OCI-LY3 (cell line): ENCODE measurements around the gene AFDN.

Experiments
- EZH2phosphoT487 ChIP-seq: fragments of 200-600 bp; shearing (Covaris generic); IDR thresholded peaks from 2 replicates; pipeline ENCODE4 v1.6.1; 2018; ENCODE audit warnings: antibody characterized with exemption, mixed run types, low read depth
- TF ChIP-seq, protein P1 (sequence below): fragments of 200-600, 300-600 bp; sonication (generic); IDR thresholded peaks from 2 replicates; pipeline ENCODE4 v1.5.1; 2014; ENCODE audit warnings: antibody characterized with exemption, low read length, low read depth

DNA sequence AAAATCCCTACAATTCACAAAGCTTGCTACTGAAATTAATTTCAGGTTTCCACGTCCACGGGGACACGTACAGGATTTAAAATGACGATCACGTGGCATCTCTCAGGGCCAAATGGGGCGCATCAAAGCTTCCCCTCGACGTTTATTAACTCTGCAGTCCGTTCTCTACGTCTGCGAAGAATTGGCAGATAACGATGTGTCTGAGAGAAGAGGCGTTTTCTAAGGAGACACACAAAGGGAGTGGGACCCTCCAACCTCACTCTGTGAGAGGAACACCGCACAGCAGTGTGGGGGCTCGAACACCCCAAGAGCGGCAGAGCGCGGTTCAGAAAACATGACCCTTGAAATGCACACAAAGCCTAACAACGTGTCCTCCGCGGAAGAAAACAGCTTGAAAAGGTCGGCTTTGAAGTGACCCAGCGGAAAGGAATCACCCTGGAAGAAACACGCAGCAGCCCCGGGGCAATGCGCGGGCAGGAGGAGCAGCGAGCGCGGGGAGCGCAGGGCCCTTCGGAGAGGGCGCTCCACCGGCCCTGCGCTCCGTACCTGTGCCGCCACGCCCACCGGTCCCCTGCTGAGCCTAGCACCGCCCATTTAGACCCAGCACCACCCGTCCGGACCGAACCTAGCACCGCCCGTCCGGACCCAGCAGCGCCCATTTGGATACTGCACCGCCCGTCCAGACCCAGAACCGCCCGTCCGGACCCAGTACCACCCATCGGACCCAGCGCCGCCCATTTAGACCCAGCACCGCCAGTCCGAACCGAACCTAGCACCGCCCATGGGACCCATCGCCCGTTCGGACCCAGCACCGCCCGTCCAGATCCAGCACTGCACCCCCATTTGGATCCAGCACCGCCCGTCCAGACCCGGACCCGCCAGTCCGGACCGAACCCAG lies 1.1 kb upstream of the AFDN start:
- TF ChIP-seq, protein P1, sequence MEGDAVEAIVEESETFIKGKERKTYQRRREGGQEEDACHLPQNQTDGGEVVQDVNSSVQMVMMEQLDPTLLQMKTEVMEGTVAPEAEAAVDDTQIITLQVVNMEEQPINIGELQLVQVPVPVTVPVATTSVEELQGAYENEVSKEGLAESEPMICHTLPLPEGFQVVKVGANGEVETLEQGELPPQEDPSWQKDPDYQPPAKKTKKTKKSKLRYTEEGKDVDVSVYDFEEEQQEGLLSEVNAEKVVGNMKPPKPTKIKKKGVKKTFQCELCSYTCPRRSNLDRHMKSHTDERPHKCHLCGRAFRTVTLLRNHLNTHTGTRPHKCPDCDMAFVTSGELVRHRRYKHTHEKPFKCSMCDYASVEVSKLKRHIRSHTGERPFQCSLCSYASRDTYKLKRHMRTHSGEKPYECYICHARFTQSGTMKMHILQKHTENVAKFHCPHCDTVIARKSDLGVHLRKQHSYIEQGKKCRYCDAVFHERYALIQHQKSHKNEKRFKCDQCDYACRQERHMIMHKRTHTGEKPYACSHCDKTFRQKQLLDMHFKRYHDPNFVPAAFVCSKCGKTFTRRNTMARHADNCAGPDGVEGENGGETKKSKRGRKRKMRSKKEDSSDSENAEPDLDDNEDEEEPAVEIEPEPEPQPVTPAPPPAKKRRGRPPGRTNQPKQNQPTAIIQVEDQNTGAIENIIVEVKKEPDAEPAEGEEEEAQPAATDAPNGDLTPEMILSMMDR = no peak
- no peak for TF ChIP-seq EZH2phosphoT487
